Measurements from ENCODE around the gene FAM163A.

DNA sequence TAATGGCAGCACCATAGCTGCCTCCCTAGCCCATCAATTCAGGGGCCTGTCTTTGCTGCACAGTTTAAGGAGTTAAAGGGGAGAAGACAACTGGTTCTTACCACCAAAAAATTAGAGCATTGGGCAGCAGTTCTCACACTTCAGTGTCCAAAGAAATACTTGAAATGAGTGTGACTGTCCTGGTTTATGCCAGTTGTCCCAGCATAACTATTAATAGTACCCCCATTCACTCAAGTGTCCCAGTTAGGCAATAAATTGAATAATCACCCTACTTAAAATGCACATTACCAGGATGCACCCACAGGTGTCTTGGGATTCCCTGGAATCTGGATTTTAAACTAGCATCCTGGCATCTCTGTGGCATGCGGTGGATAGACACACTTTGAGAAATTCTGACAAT lies 51.1 kb downstream of the FAM163A start:
- TF ChIP-seq, protein P1, sequence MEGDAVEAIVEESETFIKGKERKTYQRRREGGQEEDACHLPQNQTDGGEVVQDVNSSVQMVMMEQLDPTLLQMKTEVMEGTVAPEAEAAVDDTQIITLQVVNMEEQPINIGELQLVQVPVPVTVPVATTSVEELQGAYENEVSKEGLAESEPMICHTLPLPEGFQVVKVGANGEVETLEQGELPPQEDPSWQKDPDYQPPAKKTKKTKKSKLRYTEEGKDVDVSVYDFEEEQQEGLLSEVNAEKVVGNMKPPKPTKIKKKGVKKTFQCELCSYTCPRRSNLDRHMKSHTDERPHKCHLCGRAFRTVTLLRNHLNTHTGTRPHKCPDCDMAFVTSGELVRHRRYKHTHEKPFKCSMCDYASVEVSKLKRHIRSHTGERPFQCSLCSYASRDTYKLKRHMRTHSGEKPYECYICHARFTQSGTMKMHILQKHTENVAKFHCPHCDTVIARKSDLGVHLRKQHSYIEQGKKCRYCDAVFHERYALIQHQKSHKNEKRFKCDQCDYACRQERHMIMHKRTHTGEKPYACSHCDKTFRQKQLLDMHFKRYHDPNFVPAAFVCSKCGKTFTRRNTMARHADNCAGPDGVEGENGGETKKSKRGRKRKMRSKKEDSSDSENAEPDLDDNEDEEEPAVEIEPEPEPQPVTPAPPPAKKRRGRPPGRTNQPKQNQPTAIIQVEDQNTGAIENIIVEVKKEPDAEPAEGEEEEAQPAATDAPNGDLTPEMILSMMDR (IDR thresholded peaks at IDR 0.05): no peak
- no peak for TF ChIP-seq ZFX (IDR thresholded peaks at IDR 0.05; ENCODE audit: borderline replicate concordance)
